HG03342 (cell line): ENCODE measurements around the gene CCT8L2.
"Not testable (repeated sequence)": the region's sequence is repeated elsewhere in the genome, so short reads cannot be mapped to it uniquely, and the experiment has no call there.

ENCODE experiments used
- ATAC-seq: cut with Tn5 transposase; IDR thresholded peaks from one replicate; pipeline ENCODE4 v1.9.1; 2021; ENCODE audit warnings: mild to moderate bottlenecking, moderate library complexity; ENCODE audit not compliant: unreplicated experiment

CCT8L2 gene

DNA sequence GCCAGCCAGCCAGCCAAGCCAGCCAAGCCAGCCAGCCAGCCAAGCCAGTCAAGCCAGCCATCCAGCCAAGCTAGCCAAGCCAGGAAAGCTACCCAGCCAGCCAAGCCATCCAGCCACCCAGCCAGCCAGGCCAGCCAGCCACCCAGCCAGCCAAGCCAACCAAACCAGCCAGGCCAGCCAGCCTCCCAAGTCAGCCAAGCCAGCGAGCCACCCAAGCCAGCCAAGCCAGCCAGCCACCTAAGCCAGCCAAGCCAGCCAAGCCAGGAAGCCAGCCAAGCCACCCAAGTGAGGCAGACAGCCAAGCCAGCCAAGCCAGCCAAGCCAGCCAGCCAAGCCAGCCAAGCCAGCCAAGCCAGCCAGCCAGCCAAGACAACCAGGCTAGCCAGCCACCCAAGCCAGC lies 32.6 kb downstream of the CCT8L2 start:
- not testable (repeated sequence) for ATAC-seq

DNA sequence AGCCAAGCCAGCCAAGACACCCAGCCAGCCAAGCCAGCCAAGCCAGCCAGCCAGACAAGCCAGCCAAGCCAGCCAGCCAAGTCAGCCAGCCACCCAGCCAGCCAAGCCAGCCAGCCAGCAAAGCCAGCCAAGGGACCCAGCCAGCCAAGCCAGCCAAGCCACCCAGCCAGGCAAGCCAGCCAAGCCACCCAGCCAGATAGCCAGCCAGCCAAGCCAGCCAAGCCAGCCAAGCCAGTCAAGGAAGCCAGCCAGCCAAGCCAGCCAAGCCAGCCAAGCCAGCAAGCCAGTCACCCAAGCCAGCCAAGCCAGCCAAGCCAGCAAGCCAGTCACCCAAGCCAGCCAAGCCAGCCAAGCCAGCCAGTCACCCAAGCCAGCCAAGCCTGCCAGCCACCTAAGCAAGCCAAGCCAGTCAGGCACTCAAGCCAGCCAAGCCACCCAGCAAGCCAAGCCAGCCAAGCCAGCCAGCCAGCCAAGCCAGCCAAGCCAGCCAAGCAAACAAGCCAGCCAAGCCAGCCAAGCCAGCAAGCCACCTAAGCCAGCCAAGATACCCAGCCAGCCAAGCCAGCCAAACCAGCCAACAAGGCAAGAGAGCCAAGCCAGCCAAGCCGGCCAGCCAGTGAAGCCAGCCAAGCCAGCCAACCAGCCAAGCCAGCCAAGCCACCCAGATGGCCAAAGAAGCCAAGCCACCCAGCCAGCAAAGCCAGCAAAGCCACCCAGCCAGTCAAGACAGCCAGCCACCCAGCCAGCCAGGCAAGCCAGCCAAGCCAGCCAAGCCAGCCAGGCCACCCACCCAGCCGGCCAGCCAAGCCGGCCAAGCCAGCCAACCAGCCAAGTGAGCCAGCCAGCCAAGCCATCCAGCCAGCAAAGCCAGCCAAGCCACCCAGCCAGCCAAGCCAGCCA lies 33.3 kb downstream of the CCT8L2 start:
- no peak for ATAC-seq

DNA sequence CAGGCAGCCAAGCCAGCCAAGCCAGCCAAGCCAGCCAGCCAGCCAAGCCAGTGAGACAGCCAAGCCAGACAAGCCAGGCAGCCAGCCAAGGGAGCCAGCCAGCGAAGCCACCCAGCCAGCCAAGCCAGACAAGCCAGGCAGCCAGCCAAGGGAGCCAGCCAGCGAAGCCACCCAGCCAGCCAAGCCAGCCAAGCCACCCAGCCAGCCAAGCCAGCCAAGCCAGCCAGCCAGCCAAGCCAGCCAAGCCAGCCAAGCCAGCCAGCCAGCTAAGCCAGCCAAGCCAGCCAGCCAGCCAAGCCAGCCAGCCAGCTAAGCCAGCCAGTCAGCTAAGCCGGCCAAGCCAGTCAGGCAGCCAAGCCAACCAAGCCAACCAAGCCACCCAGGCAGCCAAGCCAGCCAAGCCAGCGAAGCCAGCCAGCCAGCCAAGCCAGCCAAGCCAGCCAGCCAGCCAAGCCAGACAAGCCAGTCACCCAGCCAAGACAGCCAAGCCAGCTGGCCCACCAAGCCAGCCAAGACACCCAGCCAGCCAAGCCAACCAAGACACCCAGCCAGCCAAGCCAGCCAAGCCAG lies 34.1 kb downstream of the CCT8L2 start:
- ATAC-seq: not testable (repeated sequence)

DNA sequence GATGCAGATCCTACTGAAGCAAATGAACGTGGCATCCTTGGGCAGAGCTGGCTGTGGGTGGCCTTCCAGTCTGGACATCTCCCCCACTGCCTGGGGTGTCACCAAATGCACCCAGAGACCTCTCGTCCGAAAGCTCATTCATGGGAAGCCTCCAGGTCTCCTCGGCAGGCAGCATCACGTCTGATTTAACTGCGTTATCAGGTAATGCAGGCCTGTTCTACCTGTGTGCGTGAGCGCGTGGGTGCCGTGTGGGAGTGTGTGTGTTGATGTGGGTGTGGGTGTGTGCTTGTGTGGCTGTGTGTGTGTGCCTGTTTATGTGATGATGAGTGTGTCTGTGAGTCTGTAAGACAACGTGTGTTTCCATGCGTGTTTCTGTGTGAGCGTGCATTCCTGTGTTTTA lies 35.1 kb downstream of the CCT8L2 start:
- not testable (repeated sequence) for ATAC-seq

DNA sequence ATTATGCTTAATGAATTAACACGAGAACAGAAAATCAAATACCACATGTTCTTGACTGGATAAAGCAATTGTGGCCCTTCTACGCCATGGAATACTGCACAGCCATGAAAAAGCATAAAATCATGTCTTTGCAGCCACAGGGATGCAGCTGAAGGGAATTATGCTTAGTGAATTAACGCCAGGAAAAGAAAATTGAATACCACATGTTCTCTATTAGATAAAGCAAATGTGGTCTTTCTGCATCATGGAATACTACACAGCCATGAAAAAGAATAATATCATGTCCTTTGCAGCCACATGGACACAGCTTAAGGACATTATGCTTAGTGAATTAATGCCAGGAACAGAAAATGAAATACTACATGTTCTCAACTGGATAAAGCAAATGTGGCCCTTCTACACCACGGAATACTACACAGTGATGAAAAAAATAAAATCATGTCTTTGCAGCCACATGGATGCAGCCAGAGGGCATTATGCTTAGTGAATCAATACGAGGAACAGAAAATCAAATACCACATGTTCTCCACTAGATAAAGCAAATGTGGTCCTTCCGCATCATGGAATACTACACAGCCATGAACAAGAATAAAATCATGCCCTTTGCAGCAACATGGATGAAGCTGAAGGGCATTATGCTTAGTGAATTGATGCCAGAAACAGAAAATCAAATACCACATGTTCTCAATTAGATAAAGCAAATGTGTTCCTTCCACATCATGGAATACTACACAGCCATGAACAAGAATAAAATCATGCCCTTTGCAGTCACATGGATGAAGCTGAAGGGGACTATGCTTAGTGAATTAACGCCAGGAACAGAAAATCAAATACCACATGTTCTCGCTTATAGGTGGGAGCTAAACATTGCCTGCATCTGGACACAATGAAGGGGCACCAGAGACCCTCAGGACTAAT lies 37.3 kb downstream of the CCT8L2 start:
- not testable (repeated sequence) for ATAC-seq

GRCh38 chr22:16543310-16543709 lies 49.3 kb downstream of the CCT8L2 start:
- not testable (repeated sequence) for ATAC-seq
